Measurements from ENCODE around the gene ERC1.
A peak's percentile ranks its signal among the peaks of the same experiment; 100 is the strongest.

ERC1 gene

GRCh38 chr12:1360441-1361210 lies 369.6 kb downstream of the ERC1 start:
- DNase-seq, result no peak

GRCh38 chr12:1362143-1362662 lies 371.2 kb downstream of the ERC1 start:
- no peak for DNase-seq

- DNase-seq, result no peak
Measured at GRCh38 chr12:1365703-1366102, 374.7 kb downstream of the ERC1 start.

GRCh38 chr12:1367331-1368291 lies 376.6 kb downstream of the ERC1 start:
- no peak for DNase-seq

GRCh38 chr12:1369460-1369859 lies 378.4 kb downstream of the ERC1 start:
- no peak for DNase-seq

- no peak for DNase-seq
Measured at GRCh38 chr12:1369938-1370500, 379.0 kb downstream of the ERC1 start.

- DNase-seq, result no peak
Measured at GRCh38 chr12:1373901-1374735, 383.1 kb downstream of the ERC1 start.

GRCh38 chr12:1375323-1375722 lies 384.3 kb downstream of the ERC1 start:
- DNase-seq, result no peak

- DNase-seq, result no peak
Measured at GRCh38 chr12:1377117-1377516, 386.1 kb downstream of the ERC1 start.

- no peak for DNase-seq
Measured at GRCh38 chr12:1377681-1378080, 386.7 kb downstream of the ERC1 start.

- DNase-seq, result peak in 2 of 14 donors; percentile 24 to 89
Measured at GRCh38 chr12:1380171-1380851, 389.3 kb downstream of the ERC1 start.

GRCh38 chr12:1382151-1382550 lies 391.1 kb downstream of the ERC1 start:
- DNase-seq, result no peak

- no peak for DNase-seq
Measured at GRCh38 chr12:1382826-1383225, 391.8 kb downstream of the ERC1 start.

GRCh38 chr12:1383758-1384157 lies 392.7 kb downstream of the ERC1 start:
- no peak for DNase-seq

GRCh38 chr12:1384910-1385309 lies 393.9 kb downstream of the ERC1 start:
- no peak for DNase-seq

GRCh38 chr12:1391722-1392121 lies 400.7 kb downstream of the ERC1 start:
- DNase-seq, result no peak

GRCh38 chr12:1395421-1395955 lies 404.5 kb downstream of the ERC1 start:
- DNase-seq, result no peak

GRCh38 chr12:1398673-1399072 lies 407.6 kb downstream of the ERC1 start:
- no peak for DNase-seq

- DNase-seq, result no peak
Measured at GRCh38 chr12:1401891-1402290, 410.9 kb downstream of the ERC1 start.

- DNase-seq, result no peak
Measured at GRCh38 chr12:1403417-1403816, 412.4 kb downstream of the ERC1 start.

- no peak for DNase-seq
Measured at GRCh38 chr12:1405619-1406018, 414.6 kb downstream of the ERC1 start.

Data from C1 segment of cervical spinal cord (tissue), 14 donors.